Naive thymus-derived CD8-positive, alpha-beta T cell (primary cell): Measurements from ENCODE around the gene ACAP2. TPM values are rescaled to one million over a fixed set of nuclear protein-coding genes. Genes with fewer than 3 reads are reported as not detected.
A peak's percentile ranks its signal among the peaks of the same experiment; 100 is the strongest.
"Not testable (repeated sequence)": the region's sequence is repeated elsewhere in the genome, so short reads cannot be mapped to it uniquely, and the experiment has no call there.

ENCODE experiments used
- ATAC-seq, 2 donors: fragments of 150-1000 bp; cut with Tn5 transposase in 1 of 2; sonication (Bioruptor Pico), chemical (Tn5 transposase) in 1 of 2; 1 replicate in 1 of 2; 2 replicates in 1 of 2; pipeline ENCODE4 v1.10.0; 2021; ENCODE audit warnings: mild to moderate bottlenecking in 2 of 2, moderate library complexity in 2 of 2
- POLR2A ChIA-PET: fragments of 350-600 bp; sonication (Branson Sonifier 250); formaldehyde crosslinking; loops from one replicate; lab custom pipeline; 2021; ENCODE audit warnings: antibody characterized with exemption; lab: Charles Lee
- DNase-seq, 10 donors: peaks; one replicate each; pipeline versions ENCODE4 v3.0.0 to v3.0.0-alpha.2; 2020 to 2022
- H3K27ac Mint-ChIP-seq, 10 donors: one replicate each; pipeline ENCODE4 v1.8.0; 2020 to 2022; ENCODE audit warnings: mild to moderate bottlenecking in 10 of 10, mixed read lengths in 10 of 10, moderate library complexity in 4 of 10, inconsistent platforms in 1 of 10
- H3K27me3 Mint-ChIP-seq, 5 donors: one replicate each; pipeline ENCODE4 v1.8.0; 2021 to 2022; ENCODE audit warnings: mixed read lengths in 5 of 5
- H3K36me3 Mint-ChIP-seq, 3 donors: one replicate each; pipeline ENCODE4 v1.8.0; 2020 to 2022; ENCODE audit warnings: mixed read lengths in 3 of 3, mild to moderate bottlenecking in 2 of 3, inconsistent platforms in 1 of 3
- H3K4me1 Mint-ChIP-seq, 4 donors: one replicate each; pipeline ENCODE4 v1.8.0; 2021 to 2022; ENCODE audit warnings: mixed read lengths in 4 of 4
- H3K4me3 Mint-ChIP-seq, 10 donors: one replicate each; pipeline ENCODE4 v1.8.0; 2020 to 2022; ENCODE audit warnings: mild to moderate bottlenecking in 10 of 10, mixed read lengths in 10 of 10, moderate library complexity in 6 of 10, inconsistent platforms in 1 of 10
- H3K9me3 Mint-ChIP-seq, 9 donors: one replicate each; pipeline ENCODE4 v1.8.0; 2020 to 2022; ENCODE audit warnings: mixed read lengths in 9 of 9, mild to moderate bottlenecking in 3 of 9, inconsistent platforms in 1 of 9, moderate library complexity in 1 of 9
- polyA plus RNA-seq, 3 donors: library from polyadenylated mRNA; unstranded; fragments of 300-500 nt; fragmentation: Illumina TruSeq; gene quantifications; one replicate each; pipeline ENCODE4 v1.2.3, GENCODE V29; 2021
- total RNA-seq, 8 experiments: library from RNA in 2 of 8; stranded (reverse) in 2 of 8; gene quantifications; one replicate each; pipeline ENCODE4 v1.2.3 and lab custom pipeline; 2021 to 2026

ACAP2 gene
- total and polyA plus RNA-seq, 5 experiments from 2014 or later = 36.7 to 81.0 (median 49.6) TPM

DNA sequence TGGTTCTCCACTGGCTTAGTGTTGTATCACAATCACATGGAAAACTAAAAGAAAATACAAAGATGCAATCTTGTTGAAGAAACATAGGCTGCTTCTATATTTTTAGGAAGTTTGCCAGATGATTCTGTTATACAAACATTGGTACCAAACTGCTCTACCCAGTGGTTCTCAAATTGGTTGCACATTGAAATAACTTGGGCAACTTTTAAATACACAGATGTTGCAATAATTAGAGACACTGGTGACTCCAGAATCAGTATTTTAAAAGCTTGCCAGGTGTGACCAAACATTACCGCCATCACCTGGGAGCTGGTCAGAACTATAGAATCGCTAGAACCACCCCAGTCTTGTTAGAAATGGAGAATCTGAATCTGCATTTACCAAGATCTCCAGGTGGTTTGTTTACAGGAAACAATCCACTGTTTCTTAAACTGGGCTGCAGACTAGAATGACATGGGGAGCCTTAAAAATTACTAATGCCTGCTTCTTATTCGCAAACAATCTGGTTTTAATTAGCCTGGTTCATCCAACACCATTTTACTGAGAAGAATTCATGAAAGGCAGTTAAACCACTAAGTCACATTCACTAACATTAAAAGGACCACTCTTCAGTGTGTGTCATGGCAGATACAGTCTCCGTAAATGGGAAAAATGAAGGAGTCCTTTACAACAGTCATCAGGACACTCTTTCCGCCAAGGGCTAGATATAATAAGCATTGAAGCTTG lies 76.5 kb downstream of the ACAP2 start:
- no peak for ATAC-seq
- H3K36me3 Mint-ChIP-seq = peaks cover 10 to 66% (median 29%) of the 10 kb centered on the region in 3 donors
- H3K27me3 Mint-ChIP-seq = no peaks in the 10 kb centered on the region
- peak overlapping the region in 1 of 10 donors; percentile 26 for H3K27ac Mint-ChIP-seq
- no peaks in the 10 kb centered on the region for H3K9me3 Mint-ChIP-seq
- no peak for DNase-seq
- no peak overlapping the region for H3K4me3 Mint-ChIP-seq
- peaks cover 20 to 30% (median 25%) of the 10 kb centered on the region in 4 donors for H3K4me1 Mint-ChIP-seq
- POLR2A ChIA-PET = interaction anchor here (0.6 kb wide), 2 partner anchors 19 to 23 kb away, joined by 3 read pairs; no protein-coding TSS in a partner anchor

DNA sequence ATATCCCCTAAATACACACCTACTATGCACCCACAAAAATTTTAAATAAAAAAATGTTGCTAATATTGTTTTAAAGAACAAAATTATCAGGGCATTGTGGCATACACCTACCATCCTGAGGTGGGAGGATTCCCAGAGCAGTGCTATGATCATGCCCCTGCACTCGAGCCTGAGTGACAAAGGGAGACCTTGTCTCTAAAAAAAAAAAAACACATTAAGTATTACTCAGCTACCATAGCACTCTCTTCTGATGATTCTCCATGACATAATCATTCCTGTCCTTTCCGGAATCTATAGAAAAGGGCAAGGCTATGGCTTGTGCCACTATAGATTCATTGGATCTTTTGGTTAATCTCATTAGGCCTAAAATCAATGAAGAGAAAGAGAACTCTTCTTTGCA lies 77.4 kb downstream of the ACAP2 start:
- Mint-ChIP-seq H3K4me3 (no peak overlapping the region), H3K4me1 (peaks cover 22 to 37% (median 30%) of the 10 kb centered on the region in 4 donors), H3K27ac (no peak overlapping the region), H3K27me3 (no peaks in the 10 kb centered on the region), H3K9me3 (no peaks in the 10 kb centered on the region), H3K36me3 (peaks cover 10 to 62% (median 22%) of the 10 kb centered on the region in 3 donors)
- no peak for DNase-seq
- POLR2A ChIA-PET = no interaction called here
- ATAC-seq = no peak

DNA sequence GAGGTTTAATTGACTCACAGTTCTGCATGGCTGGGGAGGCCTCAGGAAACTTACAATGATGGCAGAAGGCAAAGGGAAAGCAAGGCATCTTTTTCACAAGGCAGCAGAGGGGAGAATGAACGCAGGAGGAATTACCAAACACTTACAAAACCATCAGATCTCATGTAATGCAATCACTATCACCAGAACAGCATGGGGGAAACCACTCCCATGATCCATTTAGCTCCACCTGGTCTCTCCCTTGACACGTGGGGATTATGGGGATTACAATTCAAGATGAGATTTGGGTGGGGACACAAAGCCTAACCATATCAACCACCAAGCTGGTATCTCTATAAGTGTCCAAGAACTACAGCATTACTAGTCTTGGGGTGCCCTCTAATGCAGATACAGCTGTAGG lies 85.0 kb downstream of the ACAP2 start:
- DNase-seq, H3K4me3 Mint-ChIP-seq, H3K27me3 Mint-ChIP-seq, POLR2A ChIA-PET, ATAC-seq, H3K9me3 Mint-ChIP-seq: not testable (repeated sequence)
- Mint-ChIP-seq H3K27ac (peak overlapping the region in 7 of 10 donors; percentile 2 to 39 (median 22)), H3K36me3 (peaks cover 0 to 59% (median 10%) of the 10 kb centered on the region in 3 donors), H3K4me1 (peaks cover 33 to 66% (median 52%) of the 10 kb centered on the region in 4 donors)

DNA sequence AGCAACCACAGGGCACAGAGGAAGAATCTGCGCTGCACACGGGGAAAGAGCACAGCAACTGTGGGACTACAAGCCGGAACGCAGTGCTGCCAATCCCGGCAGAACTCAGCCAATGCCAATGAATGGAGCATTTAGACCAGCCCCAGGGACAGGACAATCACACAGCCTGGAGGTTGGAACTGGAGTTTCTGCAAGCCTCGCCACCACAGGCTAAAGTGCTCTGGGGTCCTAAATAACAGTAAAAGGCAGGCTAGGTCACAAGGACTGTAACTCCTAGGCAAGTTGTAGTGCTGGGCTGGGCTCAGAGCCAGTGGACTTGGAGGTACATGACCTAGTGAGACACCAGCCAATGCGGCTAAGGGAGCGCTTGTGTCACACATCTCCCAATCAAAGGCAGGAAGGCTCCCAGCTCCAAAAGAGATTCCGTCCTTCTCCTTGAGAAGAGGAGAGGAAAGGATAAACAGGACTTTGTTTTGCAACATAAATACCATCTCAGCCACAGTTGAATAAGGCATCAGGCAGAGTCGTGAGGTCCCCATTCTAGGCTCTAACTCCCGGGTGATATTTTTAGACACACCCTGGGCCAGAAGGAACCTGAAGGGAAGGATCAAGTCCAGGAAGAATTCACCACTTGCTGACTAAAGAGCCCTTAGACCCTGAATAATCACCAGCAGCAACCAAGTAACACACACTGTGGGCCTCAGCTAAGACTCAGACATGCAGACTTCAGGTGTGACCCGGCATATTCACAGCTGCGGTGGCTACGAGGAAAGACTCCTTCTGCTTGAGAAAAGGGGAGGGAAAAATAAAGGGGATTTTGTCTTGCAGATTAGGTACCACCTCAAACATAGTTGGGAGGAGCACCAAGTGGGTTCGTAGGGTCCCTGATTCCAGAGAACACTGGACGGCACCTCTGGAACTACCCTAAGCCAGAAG lies 86.4 kb downstream of the ACAP2 start:
- Mint-ChIP-seq H3K4me3 (no peak overlapping the region), H3K9me3 (no peaks in the 10 kb centered on the region), H3K27ac (peak overlapping the region in 4 of 10 donors; percentile 7 to 61 (median 44)), H3K27me3 (no peaks in the 10 kb centered on the region), H3K36me3 (peaks cover 0 to 48% (median 10%) of the 10 kb centered on the region in 3 donors), H3K4me1 (peaks cover 24 to 54% (median 43%) of the 10 kb centered on the region in 4 donors)
- POLR2A ChIA-PET = no interaction called here
- ATAC-seq (no peak), DNase-seq (no peak)

DNA sequence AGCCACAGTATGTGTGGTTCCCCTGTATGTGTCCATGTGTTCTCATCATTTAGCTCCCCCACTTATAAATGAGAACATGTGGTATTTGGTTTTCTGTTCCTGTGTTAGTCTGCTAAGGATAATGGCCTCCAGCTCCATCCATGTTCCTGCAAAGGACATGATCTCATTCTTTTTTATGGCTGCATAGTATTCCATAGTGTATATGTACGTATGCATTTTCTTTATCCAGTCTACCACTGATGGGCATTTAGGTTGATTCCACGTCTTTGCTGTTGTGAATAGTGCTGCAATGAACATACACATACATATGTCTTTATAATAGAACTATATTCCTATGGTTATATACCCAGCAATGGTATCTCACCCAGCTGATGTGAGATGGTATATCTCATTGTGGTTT lies 88.8 kb downstream of the ACAP2 start:
- POLR2A ChIA-PET, DNase-seq, H3K4me3 Mint-ChIP-seq, H3K9me3 Mint-ChIP-seq, H3K27me3 Mint-ChIP-seq, ATAC-seq: not testable (repeated sequence)
- Mint-ChIP-seq H3K4me1 (peaks cover 18 to 55% (median 33%) of the 10 kb centered on the region in 4 donors), H3K27ac (peak overlapping the region in 3 of 10 donors; percentile 17 to 64 (median 42)), H3K36me3 (peaks cover 0 to 45% (median 15%) of the 10 kb centered on the region in 3 donors)

DNA sequence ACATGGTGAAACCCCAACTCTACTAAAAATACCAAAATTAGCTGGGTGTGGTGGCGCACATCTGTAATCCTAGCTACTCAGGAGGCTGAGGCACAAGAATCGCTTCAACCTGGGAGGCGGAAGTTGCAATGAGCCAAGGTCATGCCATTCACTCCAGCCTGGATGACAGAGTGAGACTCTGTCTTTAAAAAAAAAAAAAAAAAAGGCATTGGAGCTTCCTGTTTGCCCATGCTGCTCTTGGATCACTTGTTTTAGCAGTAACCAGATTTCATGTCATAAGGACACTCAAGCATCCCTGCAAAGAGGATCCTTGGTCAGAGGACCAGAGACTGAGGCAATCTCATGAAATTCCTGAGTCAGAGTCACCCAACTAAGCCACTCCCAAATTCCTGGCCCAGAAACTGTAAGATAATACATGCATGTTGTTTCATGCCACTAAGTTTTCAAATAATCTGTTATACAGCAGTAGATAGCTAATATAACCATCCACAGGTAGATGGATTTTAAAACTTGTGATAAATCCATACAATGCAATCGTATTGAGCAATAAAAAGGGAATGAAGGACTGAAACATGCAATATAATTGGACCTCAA lies 89.8 kb downstream of the ACAP2 start:
- no peaks in the 10 kb centered on the region for H3K27me3 Mint-ChIP-seq
- no peaks in the 10 kb centered on the region for H3K9me3 Mint-ChIP-seq
- DNase-seq (no peak), ATAC-seq (no peak)
- H3K4me3 Mint-ChIP-seq = no peak overlapping the region
- H3K27ac Mint-ChIP-seq = peak overlapping the region in 1 of 10 donors; percentile 43
- peaks cover 0 to 50% (median 15%) of the 10 kb centered on the region in 3 donors for H3K36me3 Mint-ChIP-seq
- peaks cover 14 to 52% (median 31%) of the 10 kb centered on the region in 4 donors for H3K4me1 Mint-ChIP-seq
- POLR2A ChIA-PET = no interaction called here

DNA sequence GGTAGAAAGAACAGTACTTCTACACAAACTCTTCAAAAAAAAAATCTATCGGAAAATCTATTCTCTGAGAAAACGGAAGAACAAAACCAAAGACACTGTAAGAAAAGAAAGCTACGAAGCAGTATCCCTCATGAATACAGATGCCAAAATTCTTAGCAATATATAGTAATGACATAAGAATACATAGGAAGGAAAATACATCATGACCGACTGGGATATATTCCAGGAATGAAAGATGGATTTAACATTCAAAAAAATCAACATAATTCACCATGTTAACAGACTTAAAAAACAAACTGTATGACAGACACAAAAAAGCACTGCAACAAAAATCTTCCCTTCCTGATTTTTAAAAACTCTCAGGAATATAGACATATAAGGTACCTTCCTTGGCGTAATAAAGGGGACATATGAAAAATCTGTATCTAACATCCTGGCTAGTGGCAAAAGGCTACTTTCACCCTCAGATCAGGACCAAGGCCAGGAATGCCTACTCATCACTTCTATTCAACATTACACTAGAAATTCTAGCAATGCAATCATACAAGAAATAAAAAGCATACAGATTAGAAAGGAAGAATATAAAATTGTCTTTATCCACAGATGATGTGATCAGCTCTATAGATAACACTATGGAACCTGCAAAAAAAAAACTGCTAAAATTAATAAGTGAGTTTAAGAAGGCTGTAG lies 94.2 kb downstream of the ACAP2 start:
- no peaks in the 10 kb centered on the region for H3K9me3 Mint-ChIP-seq
- H3K27ac Mint-ChIP-seq = peak overlapping the region in 4 of 10 donors; percentile 6 to 51 (median 26)
- no peak overlapping the region for H3K4me3 Mint-ChIP-seq
- ATAC-seq = no peak
- peaks cover 0 to 38% (median 5%) of the 10 kb centered on the region in 3 donors for H3K36me3 Mint-ChIP-seq
- POLR2A ChIA-PET = no interaction called here
- no peak for DNase-seq
- no peaks in the 10 kb centered on the region for H3K27me3 Mint-ChIP-seq
- H3K4me1 Mint-ChIP-seq = peaks cover 12 to 33% (median 23%) of the 10 kb centered on the region in 4 donors

DNA sequence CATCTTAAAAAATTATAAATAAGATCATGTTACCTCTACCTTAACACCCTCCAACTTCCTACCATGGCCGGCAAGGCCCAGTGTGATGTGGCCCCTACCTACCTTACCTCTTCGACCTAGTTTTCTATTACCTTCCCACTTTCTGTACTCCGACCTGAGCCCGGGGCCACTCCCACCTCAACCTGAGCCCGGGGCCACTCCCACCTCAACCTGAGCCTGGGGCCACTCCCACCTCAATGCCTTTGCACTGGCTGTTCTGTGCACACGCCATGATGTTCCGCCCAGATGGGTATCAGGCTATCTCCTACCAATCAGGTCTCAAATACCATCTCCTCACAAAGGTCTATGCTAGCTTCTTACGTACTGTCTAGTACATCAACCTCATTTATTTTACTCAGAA lies 105.1 kb downstream of the ACAP2 start:
- no peaks in the 10 kb centered on the region for H3K9me3 Mint-ChIP-seq
- H3K4me3 Mint-ChIP-seq = no peak overlapping the region
- DNase-seq (no peak), ATAC-seq (no peak)
- peaks cover 0 to 74% (median 12%) of the 10 kb centered on the region in 3 donors for H3K36me3 Mint-ChIP-seq
- no peaks in the 10 kb centered on the region for H3K27me3 Mint-ChIP-seq
- peak overlapping the region in 4 of 10 donors; percentile 68 to 87 (median 76) for H3K27ac Mint-ChIP-seq
- peaks cover under 1 to 11% (median 6%) of the 10 kb centered on the region in 4 donors for H3K4me1 Mint-ChIP-seq
- POLR2A ChIA-PET = no interaction called here

DNA sequence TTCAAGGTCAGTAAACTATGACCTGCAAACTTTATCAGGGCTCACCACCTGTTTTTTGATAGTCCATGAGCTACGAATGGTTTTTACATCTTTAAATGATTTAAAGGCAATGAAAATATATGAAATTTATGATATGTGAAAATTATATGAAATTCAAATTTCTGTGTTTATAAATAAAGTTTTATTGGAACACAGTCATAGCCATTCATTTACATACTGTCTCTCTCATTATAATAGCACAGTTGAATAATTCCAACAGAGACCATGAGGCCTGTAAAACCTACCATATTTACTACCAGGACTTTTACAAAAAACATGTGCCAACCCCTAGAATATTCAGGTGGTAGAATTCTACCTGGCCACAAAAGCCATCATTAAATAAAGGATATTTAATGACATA lies 107.9 kb downstream of the ACAP2 start:
- H3K27ac Mint-ChIP-seq = no peak overlapping the region
- no peak for DNase-seq
- peaks cover 0 to 75% (median 25%) of the 10 kb centered on the region in 3 donors for H3K36me3 Mint-ChIP-seq
- ATAC-seq = no peak
- H3K27me3 Mint-ChIP-seq = no peaks in the 10 kb centered on the region
- peaks cover 0 to 6% (median 4%) of the 10 kb centered on the region in 4 donors for H3K4me1 Mint-ChIP-seq
- H3K4me3 Mint-ChIP-seq = no peak overlapping the region
- no peaks in the 10 kb centered on the region for H3K9me3 Mint-ChIP-seq
- POLR2A ChIA-PET = no interaction called here

DNA sequence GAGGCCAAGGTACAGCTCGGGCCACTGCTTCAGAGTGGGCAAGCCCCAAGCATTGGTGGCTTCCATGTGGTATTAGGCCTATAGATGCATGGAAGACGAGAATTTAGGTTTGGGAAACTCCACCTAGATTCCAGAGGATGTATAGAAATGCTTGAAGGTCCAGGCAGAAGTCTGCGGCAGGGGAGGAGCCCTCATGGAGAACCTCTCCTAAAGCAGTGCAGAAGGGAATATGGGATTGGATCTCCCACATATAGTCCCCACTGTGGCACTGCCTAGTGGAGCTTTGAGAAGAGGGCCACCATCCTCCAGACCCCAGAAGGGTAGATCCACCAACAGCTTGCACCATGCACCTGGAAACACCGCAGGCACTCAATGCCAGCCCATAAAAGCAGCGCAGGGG lies 123.8 kb downstream of the ACAP2 start:
- ATAC-seq (no peak), DNase-seq (no peak)
- H3K4me1 Mint-ChIP-seq = peaks cover 6 to 18% (median 11%) of the 10 kb centered on the region in 4 donors
- H3K4me3 Mint-ChIP-seq = no peak overlapping the region
- H3K9me3 Mint-ChIP-seq = peaks cover 0 to 14% (median 8%) of the 10 kb centered on the region in 9 donors
- H3K27ac Mint-ChIP-seq = no peak overlapping the region
- no peaks in the 10 kb centered on the region for H3K27me3 Mint-ChIP-seq
- H3K36me3 Mint-ChIP-seq = peaks cover 18 to 58% (median 36%) of the 10 kb centered on the region in 3 donors
- POLR2A ChIA-PET = no interaction called here

DNA sequence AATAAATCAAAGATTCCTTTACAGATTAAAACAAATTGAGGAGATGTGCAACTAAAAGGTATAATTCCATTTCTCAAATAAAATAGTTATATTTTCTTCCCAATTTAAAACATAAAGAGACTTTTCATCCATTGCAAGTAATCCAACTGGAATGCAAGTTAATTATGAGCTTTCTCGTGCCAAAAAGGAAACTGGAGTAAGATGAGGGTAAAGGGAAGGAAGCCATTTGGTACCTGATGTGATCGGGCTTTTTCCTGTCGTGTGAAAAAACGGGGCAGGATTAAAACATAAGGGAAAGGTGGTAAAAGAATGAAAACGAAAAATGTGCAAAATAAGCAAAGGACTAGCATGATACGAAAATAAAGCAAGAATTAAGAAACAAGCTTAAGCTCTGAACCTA lies 130.1 kb downstream of the ACAP2 start:
- DNase-seq = no peak
- Mint-ChIP-seq H3K36me3 (peaks cover 0 to 29% (median 0%) of the 10 kb centered on the region in 3 donors), H3K4me1 (peaks cover 0 to 1% (median 0%) of the 10 kb centered on the region in 4 donors), H3K27ac (peak overlapping the region in 4 of 10 donors; percentile 4 to 45 (median 34)), H3K4me3 (no peak overlapping the region), H3K9me3 (no peaks in the 10 kb centered on the region), H3K27me3 (no peaks in the 10 kb centered on the region)
- POLR2A ChIA-PET = interaction anchor here (0.6 to 1.3 kb wide), 2 partner anchors 14 to 430 kb away, joined by 3 to 4 read pairs; no protein-coding TSS in a partner anchor
- ATAC-seq = no peak

DNA sequence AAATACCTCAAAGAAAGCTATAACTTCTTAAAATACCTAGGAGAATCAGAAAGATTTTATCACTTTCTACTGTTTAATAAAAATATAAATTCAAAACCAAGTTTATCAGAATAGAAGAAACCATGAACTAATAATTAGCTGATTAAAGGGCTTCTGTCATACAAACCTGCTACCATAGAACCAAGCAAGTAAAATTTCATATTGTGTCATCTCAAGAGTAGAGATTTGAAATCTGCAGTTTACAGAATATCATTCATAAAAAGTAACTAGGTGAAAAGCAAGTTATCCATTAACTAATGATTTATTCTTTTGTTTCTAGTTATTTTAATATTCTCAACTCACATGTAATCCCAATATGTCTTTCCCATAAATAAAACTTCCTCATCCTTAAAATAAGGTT lies 135.1 kb downstream of the ACAP2 start:
- no peak for ATAC-seq

More for the DNA sequence above, 135.1 kb downstream of the ACAP2 start:
- H3K4me1 Mint-ChIP-seq = peaks cover 0 to 4% (median under 1%) of the 10 kb centered on the region in 4 donors
- H3K27me3 Mint-ChIP-seq = no peaks in the 10 kb centered on the region
- peak overlapping the region in 3 of 10 donors; percentile 20 to 62 (median 44) for H3K27ac Mint-ChIP-seq
- DNase-seq = no peak
- H3K9me3 Mint-ChIP-seq = no peaks in the 10 kb centered on the region
- peaks cover 0 to 50% (median 0%) of the 10 kb centered on the region in 3 donors for H3K36me3 Mint-ChIP-seq
- no peak overlapping the region for H3K4me3 Mint-ChIP-seq
- POLR2A ChIA-PET = no interaction called here
